ENCODE data around the gene FKBP3. TPM values are rescaled to one million over a fixed set of nuclear protein-coding genes. Genes with fewer than 3 reads are reported as not detected.
"Not testable (repeated sequence)": the region's sequence is repeated elsewhere in the genome, so short reads cannot be mapped to it uniquely, and the experiment has no call there.

The FKBP3 gene
- total RNA-seq, 1 experiment from 2014 or later = 94.2 TPM

DNA sequence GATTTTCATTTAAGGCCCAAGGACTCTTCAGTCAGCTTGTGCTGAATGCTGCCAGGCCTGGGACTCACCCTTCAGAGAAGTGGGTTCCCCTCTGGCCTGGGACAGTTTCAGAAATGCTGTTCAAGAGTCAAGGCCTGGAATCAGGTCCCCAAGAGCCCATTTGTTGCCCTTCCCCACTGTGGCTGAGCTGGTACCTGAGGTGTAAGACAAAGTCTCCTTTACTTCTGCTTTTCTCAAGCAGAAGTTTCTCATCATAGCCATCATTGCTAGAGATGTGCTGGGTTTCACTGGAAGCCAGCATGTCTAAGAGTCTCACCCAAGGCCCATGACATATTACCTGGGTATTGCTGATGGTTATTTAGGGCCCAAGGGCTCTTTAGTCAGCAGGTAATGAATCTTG, 10.4 kb upstream of the FKBP3 start:
- Histone ChIP-seq H3K4me3 (ENCODE audit: low read depth, low read length) (no peak overlapping the region), H3K9me3 (no peaks in the 10 kb centered on the region), H3K36me3 (ENCODE audit: control insufficient read depth, insufficient read depth, low read length) (no peaks in the 10 kb centered on the region), H3K4me1 (no peaks in the 10 kb centered on the region), H3K27me3 (replicated peaks; ENCODE audit: control insufficient read depth, insufficient read depth, low read length) (no peaks in the 10 kb centered on the region)
- no TSS peak for BruUV-seq (replicated peaks)
- intact Hi-C loops (cut with micrococcal nuclease; ENCODE audit: unreplicated experiment) = no loop called here
- no peaks in the 10 kb centered on the region for H3K4me1 Mint-ChIP-seq (ENCODE audit: low read depth, unreplicated experiment)
- H3K4me3 Mint-ChIP-seq (ENCODE audit: unreplicated experiment) = no peak overlapping the region
- no peak overlapping the region for H3K27ac Mint-ChIP-seq (ENCODE audit: unreplicated experiment)
- CTCF ChIA-PET = no interaction called here
- no peaks in the 10 kb centered on the region for H3K27me3 Mint-ChIP-seq (ENCODE audit: insufficient read depth, unreplicated experiment)
- peaks cover 15% of the 10 kb centered on the region for H3K36me3 Mint-ChIP-seq (ENCODE audit: insufficient read depth, unreplicated experiment)
- H3K9me3 Mint-ChIP-seq (ENCODE audit: unreplicated experiment) = no peaks in the 10 kb centered on the region
- no peak for TF ChIP-seq CTCF (IDR thresholded peaks at IDR 0.05; ENCODE audit: insufficient read depth in 1 of 2, low read depth in 1 of 2, low read length in 1 of 2, severe bottlenecking in 1 of 2, unreplicated experiment in 1 of 2)
- no peak for DNase-seq
- POLR2A ChIA-PET = no interaction called here

DNA sequence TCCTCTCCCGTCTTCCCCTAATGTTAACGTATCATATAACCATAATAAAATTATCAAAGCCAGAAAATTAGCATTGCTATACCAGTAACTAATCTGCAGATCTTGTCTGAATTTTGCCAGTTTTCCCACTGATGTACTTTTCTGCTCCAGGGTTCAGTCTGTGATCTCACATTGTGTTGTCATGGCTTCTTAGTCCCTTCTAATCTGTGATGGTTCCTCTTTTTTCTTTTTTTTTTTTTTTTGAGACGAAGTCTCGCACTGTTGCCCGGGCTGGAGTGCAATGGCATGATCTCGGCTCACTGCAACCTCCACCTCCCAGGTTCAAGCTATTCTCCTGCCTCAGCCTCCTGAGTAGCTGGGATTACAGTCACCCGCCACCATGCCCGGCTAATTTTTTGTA, 7.8 kb upstream of the FKBP3 start:
- not testable (repeated sequence) for H3K4me3 Mint-ChIP-seq (ENCODE audit: unreplicated experiment)

GRCh38 chr14:45140661-45141187, 6.4 kb upstream of the FKBP3 start:
- ChIA-PET CTCF (interaction anchor here (0.8 kb wide), 1 partner anchor 227 kb away, joined by 3 read pairs; no protein-coding TSS in a partner anchor), POLR2A (no interaction called here)
- H3K27me3 Mint-ChIP-seq (ENCODE audit: insufficient read depth, unreplicated experiment) = no peaks in the 10 kb centered on the region

More for the DNA sequence above, 7.8 kb upstream of the FKBP3 start:
- peaks cover 13% of the 10 kb centered on the region for H3K4me1 Mint-ChIP-seq (ENCODE audit: low read depth, unreplicated experiment)
- H3K36me3 ChIP-seq (ENCODE audit: control insufficient read depth, insufficient read depth, low read length); H3K9me3 Mint-ChIP-seq (ENCODE audit: unreplicated experiment); DNase-seq; H3K4me1 ChIP-seq; intact Hi-C loops (cut with micrococcal nuclease; ENCODE audit: unreplicated experiment); H3K27me3 ChIP-seq (replicated peaks; ENCODE audit: control insufficient read depth, insufficient read depth, low read length); H3K27me3 Mint-ChIP-seq (ENCODE audit: insufficient read depth, unreplicated experiment); H3K27ac Mint-ChIP-seq (ENCODE audit: unreplicated experiment); BruUV-seq (replicated peaks); H3K9me3 ChIP-seq; H3K4me3 ChIP-seq (ENCODE audit: low read depth, low read length); POLR2A ChIA-PET: not testable (repeated sequence)
- H3K36me3 Mint-ChIP-seq (ENCODE audit: insufficient read depth, unreplicated experiment) = peaks cover 15% of the 10 kb centered on the region
- CTCF ChIA-PET = interaction anchor here (0.7 kb wide), 1 partner anchor 111 kb away, joined by 3 read pairs; no protein-coding TSS in a partner anchor

More at GRCh38 chr14:45140661-45141187, 6.4 kb upstream of the FKBP3 start:
- Mint-ChIP-seq H3K9me3 (ENCODE audit: unreplicated experiment) (no peaks in the 10 kb centered on the region), H3K4me1 (ENCODE audit: low read depth, unreplicated experiment) (peaks cover 14% of the 10 kb centered on the region), H3K36me3 (ENCODE audit: insufficient read depth, unreplicated experiment) (peaks cover 15% of the 10 kb centered on the region), H3K4me3 (ENCODE audit: unreplicated experiment) (no peak overlapping the region), H3K27ac (ENCODE audit: unreplicated experiment) (no peak overlapping the region)
- BruUV-seq (replicated peaks) = no TSS peak
- H3K36me3 ChIP-seq (ENCODE audit: control insufficient read depth, insufficient read depth, low read length) = no peaks in the 10 kb centered on the region
- DNase-seq = no peak
- H3K9me3 ChIP-seq = no peaks in the 10 kb centered on the region
- intact Hi-C loops (cut with micrococcal nuclease; ENCODE audit: unreplicated experiment) = no loop called here
- H3K4me1 ChIP-seq = peaks cover 8% of the 10 kb centered on the region; the same call in 1 of the 2 replicates
- H3K27me3 ChIP-seq (replicated peaks; ENCODE audit: control insufficient read depth, insufficient read depth, low read length) = no peaks in the 10 kb centered on the region
- TF ChIP-seq CTCF (IDR thresholded peaks at IDR 0.05; ENCODE audit: insufficient read depth in 1 of 2, low read depth in 1 of 2, low read length in 1 of 2, severe bottlenecking in 1 of 2, unreplicated experiment in 1 of 2) = no peak
- H3K4me3 ChIP-seq (ENCODE audit: low read depth, low read length) = no peak overlapping the region
